K562 (cell line): Measurements from ENCODE around the gene FADS1. TPM values are rescaled to one million over a fixed set of nuclear protein-coding genes. Genes with fewer than 3 reads are reported as not detected.

Experiments
- ARNT ChIP-seq, 2 experiments: fragments of 450-650 bp; IDR thresholded peaks; 2 replicates each; pipeline ENCODE4 v1.6.1; 2016; ENCODE audit warnings: mild to moderate bottlenecking in 1 of 2
- CHD2 ChIP-seq: IDR thresholded peaks from 2 replicates; pipeline ENCODE4 v1.6.1; 2011; ENCODE audit warnings: low read depth, low read length
- COPS2 ChIP-seq: fragments of 450-650 bp; conservative IDR thresholded peaks from 2 replicates; pipeline ENCODE4 v1.6.1; 2016; ENCODE audit warnings: mild to moderate bottlenecking, moderate library complexity
- FIP1L1 ChIP-seq: fragments of 200-400 bp; formaldehyde crosslinking; IDR thresholded peaks from 2 replicates; pipeline ENCODE4 v1.6.1; 2018; ENCODE audit warnings: mild to moderate bottlenecking, low read depth, low read length; ENCODE audit not compliant: poor library complexity, severe bottlenecking
- FOXK1 ChIP-seq: sonication (generic); formaldehyde crosslinking; IDR thresholded peaks from 2 replicates; pipeline ENCODE4 v1.8.0; 2022; ENCODE audit warnings: missing genetic modification reagents, mild to moderate bottlenecking, borderline replicate concordance
- KLF13 ChIP-seq: fragments of 450-650 bp; IDR thresholded peaks from 2 replicates; pipeline ENCODE4 v1.6.1; 2016; ENCODE audit warnings: missing genetic modification characterization, low read depth, mild to moderate bottlenecking, missing compliant biosample characterization, moderate library complexity, borderline replicate concordance
- MEF2D ChIP-seq: conservative IDR thresholded peaks from 2 replicates; pipeline ENCODE4 v1.6.1; 2016; ENCODE audit warnings: low read depth, missing genetic modification characterization, missing compliant biosample characterization
- NR2C1 ChIP-seq, 2 experiments: fragments of 450-650 bp; IDR thresholded peaks; 2 replicates each; pipeline ENCODE4 v1.6.1; 2017; ENCODE audit warnings: mild to moderate bottlenecking in 2 of 2, antibody characterized with exemption in 1 of 2, inconsistent platforms in 1 of 2, missing compliant biosample characterization in 1 of 2, missing genetic modification characterization in 1 of 2
- NR3C1 ChIP-seq: sonication (generic); formaldehyde crosslinking; IDR thresholded peaks from 2 replicates; pipeline ENCODE4 v1.8.1; 2022; ENCODE audit warnings: missing genetic modification reagents
- TFAM ChIP-seq: fragments of 250-450 bp; sonication (Bioruptor Pico); conservative IDR thresholded peaks from 2 replicates; pipeline ENCODE4 v1.5.0; 2021; ENCODE audit warnings: mild to moderate bottlenecking, moderate library complexity
- TOE1 ChIP-seq, 2 experiments: fragments of 450-650 bp in 1 of 2; sonication (generic) in 1 of 2; formaldehyde crosslinking in 1 of 2; IDR thresholded peaks; 2 replicates each; pipeline versions ENCODE4 v1.7.1 to v1.8.0; 2016 to 2022; ENCODE audit warnings: borderline replicate concordance in 2 of 2, mild to moderate bottlenecking in 2 of 2, antibody characterized with exemption in 1 of 2, inconsistent platforms in 1 of 2, low read depth in 1 of 2, missing genetic modification reagents in 1 of 2, moderate library complexity in 1 of 2
- U2AF1 ChIP-seq: fragments of 200-400 bp; formaldehyde crosslinking; optimal IDR thresholded peaks from 2 replicates; pipeline ENCODE3; 2017; ENCODE audit warnings: mild to moderate bottlenecking, low read depth, low read length, moderate library complexity
- XRCC3 ChIP-seq: fragments of 450-650 bp; IDR thresholded peaks from 2 replicates; pipeline ENCODE4 v1.6.1; 2017; ENCODE audit warnings: mild to moderate bottlenecking, moderate library complexity
- ZC3H4 ChIP-seq: sonication (generic); formaldehyde crosslinking; IDR thresholded peaks from 2 replicates; pipeline ENCODE4 v1.9.0; 2021; ENCODE audit warnings: missing genetic modification reagents, borderline replicate concordance
- ZKSCAN3 ChIP-seq: fragments of 250-450 bp; sonication (Bioruptor Pico); IDR thresholded peaks from 2 replicates; pipeline ENCODE4 v1.4.0; 2020
- ZNF133 ChIP-seq: fragments of 250-450 bp; sonication (Bioruptor Pico); IDR thresholded peaks from 2 replicates; pipeline ENCODE4 v1.4.0; 2020; ENCODE audit warnings: mild to moderate bottlenecking
- ZNF384 ChIP-seq: IDR thresholded peaks from 2 replicates; pipeline ENCODE4 v1.6.1; 2012; ENCODE audit warnings: low read depth, low read length, improper control_type of control experiment
- ZNF644 ChIP-seq: fragments of 200-800 bp; sonication (Bioruptor generic); IDR thresholded peaks from 2 replicates; pipeline ENCODE4 v1.6.1; 2016; ENCODE audit warnings: low read depth, missing genetic modification characterization, missing compliant biosample characterization
- ZNF77 ChIP-seq: fragments of 250-450 bp; sonication (Bioruptor Pico); IDR thresholded peaks from 2 replicates; pipeline ENCODE4 v1.5.0; 2020
- ZZZ3 ChIP-seq: fragments of 450-650 bp; IDR thresholded peaks from 2 replicates; pipeline ENCODE4 v1.6.1; 2016; ENCODE audit warnings: antibody characterized with exemption, mild to moderate bottlenecking, moderate library complexity
- polyA plus RNA-seq, 8 experiments: library from polyadenylated mRNA; depleted of rRNA in 4 of 8; stranded (reverse) in 5 of 8; unstranded in 3 of 8; fragments of >200 nt; fragmentation: Nextera tagmentation in 2 of 8; fragmentation: Illumina TruSeq in 1 of 8; extraction: Ambion mirVana in 2 of 8; extraction: Trizol in 1 of 8; gene quantifications; 2 replicates each; pipeline versions ENCODE4 v1.2.1 to v1.2.3, GENCODE V29; 2011 to 2014; ENCODE audit warnings: inconsistent platforms in 1 of 8, missing spikeins in 1 of 8
- total RNA-seq, 7 experiments: library from RNA; depleted of rRNA in 6 of 7; stranded (reverse); fragments of >200 nt in 6 of 7; fragmentation: Illumina TruSeq in 2 of 7; extraction: Trizol in 2 of 7; gene quantifications; 2 replicates each; pipeline versions ENCODE4 v1.2.1 to v1.2.3, GENCODE V29; 2011 to 2021; ENCODE audit warnings: low replicate concordance in 1 of 7
- TF ChIP-seq, protein P1 (sequence below): fragments of 250-450 bp; sonication (Bioruptor Pico); IDR thresholded peaks from 2 replicates; pipeline ENCODE4 v1.4.0; 2020; ENCODE audit warnings: mild to moderate bottlenecking, moderate library complexity, borderline replicate concordance
- TF ChIP-seq, protein P2 (sequence below): fragments of 250-450 bp; sonication (Bioruptor Pico); IDR thresholded peaks from 2 replicates; pipeline ENCODE4 v1.5.1; 2021; ENCODE audit warnings: mild to moderate bottlenecking
- TF ChIP-seq, protein P3 (sequence below): fragments of 250-450 bp; sonication (Bioruptor Pico); IDR thresholded peaks from 2 replicates; pipeline ENCODE4 v1.9.0; 2021; ENCODE audit warnings: mild to moderate bottlenecking
- TF ChIP-seq, protein P4 (sequence below): fragments of 250-450 bp; sonication (Bioruptor Pico); IDR thresholded peaks from 2 replicates; pipeline ENCODE4 v1.5.0; 2020; ENCODE audit warnings: mild to moderate bottlenecking

FADS1 gene
- total and polyA plus RNA-seq, 9 of the 15 experiments (the other 6 are each of a cell fraction or from before 2014, with no cell fraction given) = 110 to 864 (median 364) TPM

DNA sequence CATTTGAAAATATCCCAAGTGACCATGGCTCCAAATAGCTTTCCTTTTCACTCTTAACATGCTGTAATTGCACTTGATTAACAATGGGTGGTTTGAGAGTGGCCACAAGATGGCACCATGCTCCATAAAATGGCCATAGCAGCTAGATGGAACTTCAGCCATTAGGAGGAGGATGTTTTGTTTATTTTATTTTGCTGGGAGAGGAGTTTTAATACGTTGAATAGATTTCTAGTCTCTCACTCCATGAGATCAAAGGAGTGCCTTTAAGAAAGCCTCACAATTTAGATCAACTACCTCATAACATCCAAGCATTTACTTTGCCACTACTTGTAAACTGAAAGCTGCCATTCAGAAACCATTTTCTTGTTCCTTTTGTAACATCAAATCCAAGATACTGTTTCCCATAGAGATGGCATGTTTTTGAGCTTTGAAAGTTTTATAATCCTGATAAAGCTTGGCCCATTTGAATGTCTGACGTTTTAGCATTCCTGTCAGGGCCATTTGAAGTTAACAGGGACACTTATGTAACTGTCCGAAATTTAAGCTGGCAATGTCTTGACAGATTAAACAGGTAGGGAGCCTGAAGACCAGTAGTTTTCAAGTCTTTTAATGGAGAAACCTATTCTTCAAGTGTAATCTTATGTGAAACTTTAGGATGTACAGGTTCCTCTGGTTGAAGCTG is 19.4 kb downstream of the FADS1 start (continued):
- TF ChIP-seq TOE1 (IDR thresholded peaks at IDR 0.05; ENCODE audit: borderline replicate concordance) (no peak), TOE1 (CRISPR knock-in tag; IDR thresholded peaks at IDR 0.05; ENCODE audit: borderline replicate concordance, low read depth) (no peak), COPS2 (no peak), XRCC3 (no peak), NR2C1 (IDR thresholded peaks at IDR 0.05) (no peak), NR2C1 (tag; IDR thresholded peaks at IDR 0.05) (no peak), ZNF77 (CRISPR knock-in tag) (no peak), ZZZ3 (no peak), ZNF384 (no peak), MEF2D (no peak), CHD2 (no peak), ZKSCAN3 (CRISPR knock-in tag) (no peak), KLF13 (no peak), ZNF133 (CRISPR knock-in tag) (no peak), U2AF1 (no peak), ZC3H4 (no peak), ZNF644 (tag) (no peak), TFAM (CRISPR knock-in tag) (no peak), ARNT (IDR thresholded peaks at IDR 0.05) (no peak), FIP1L1 (no peak), NR3C1 (CRISPR knock-in tag) (no peak), FOXK1 (CRISPR knock-in tag) (no peak)
- TF ChIP-seq, protein P1, sequence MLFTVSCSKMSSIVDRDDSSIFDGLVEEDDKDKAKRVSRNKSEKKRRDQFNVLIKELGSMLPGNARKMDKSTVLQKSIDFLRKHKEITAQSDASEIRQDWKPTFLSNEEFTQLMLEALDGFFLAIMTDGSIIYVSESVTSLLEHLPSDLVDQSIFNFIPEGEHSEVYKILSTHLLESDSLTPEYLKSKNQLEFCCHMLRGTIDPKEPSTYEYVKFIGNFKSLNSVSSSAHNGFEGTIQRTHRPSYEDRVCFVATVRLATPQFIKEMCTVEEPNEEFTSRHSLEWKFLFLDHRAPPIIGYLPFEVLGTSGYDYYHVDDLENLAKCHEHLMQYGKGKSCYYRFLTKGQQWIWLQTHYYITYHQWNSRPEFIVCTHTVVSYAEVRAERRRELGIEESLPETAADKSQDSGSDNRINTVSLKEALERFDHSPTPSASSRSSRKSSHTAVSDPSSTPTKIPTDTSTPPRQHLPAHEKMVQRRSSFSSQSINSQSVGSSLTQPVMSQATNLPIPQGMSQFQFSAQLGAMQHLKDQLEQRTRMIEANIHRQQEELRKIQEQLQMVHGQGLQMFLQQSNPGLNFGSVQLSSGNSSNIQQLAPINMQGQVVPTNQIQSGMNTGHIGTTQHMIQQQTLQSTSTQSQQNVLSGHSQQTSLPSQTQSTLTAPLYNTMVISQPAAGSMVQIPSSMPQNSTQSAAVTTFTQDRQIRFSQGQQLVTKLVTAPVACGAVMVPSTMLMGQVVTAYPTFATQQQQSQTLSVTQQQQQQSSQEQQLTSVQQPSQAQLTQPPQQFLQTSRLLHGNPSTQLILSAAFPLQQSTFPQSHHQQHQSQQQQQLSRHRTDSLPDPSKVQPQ (CRISPR knock-in tag) = no peak
- TF ChIP-seq, protein P2, sequence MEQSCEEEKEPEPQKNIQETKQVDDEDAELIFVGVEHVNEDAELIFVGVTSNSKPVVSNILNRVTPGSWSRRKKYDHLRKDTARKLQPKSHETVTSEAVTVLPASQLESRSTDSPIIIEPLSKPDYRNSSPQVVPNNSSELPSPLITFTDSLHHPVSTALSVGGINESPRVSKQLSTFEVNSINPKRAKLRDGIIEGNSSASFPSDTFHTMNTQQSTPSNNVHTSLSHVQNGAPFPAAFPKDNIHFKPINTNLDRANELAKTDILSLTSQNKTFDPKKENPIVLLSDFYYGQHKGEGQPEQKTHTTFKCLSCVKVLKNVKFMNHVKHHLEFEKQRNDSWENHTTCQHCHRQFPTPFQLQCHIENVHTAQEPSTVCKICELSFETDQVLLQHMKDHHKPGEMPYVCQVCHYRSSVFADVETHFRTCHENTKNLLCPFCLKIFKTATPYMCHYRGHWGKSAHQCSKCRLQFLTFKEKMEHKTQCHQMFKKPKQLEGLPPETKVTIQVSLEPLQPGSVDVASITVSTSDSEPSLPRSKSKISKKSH = peak; percentile 78; the same call in 1 of the 2 replicates
- TF ChIP-seq, protein P3, sequence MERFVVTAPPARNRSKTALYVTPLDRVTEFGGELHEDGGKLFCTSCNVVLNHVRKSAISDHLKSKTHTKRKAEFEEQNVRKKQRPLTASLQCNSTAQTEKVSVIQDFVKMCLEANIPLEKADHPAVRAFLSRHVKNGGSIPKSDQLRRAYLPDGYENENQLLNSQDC (CRISPR knock-in tag) = no peak
- TF ChIP-seq, protein P4, sequence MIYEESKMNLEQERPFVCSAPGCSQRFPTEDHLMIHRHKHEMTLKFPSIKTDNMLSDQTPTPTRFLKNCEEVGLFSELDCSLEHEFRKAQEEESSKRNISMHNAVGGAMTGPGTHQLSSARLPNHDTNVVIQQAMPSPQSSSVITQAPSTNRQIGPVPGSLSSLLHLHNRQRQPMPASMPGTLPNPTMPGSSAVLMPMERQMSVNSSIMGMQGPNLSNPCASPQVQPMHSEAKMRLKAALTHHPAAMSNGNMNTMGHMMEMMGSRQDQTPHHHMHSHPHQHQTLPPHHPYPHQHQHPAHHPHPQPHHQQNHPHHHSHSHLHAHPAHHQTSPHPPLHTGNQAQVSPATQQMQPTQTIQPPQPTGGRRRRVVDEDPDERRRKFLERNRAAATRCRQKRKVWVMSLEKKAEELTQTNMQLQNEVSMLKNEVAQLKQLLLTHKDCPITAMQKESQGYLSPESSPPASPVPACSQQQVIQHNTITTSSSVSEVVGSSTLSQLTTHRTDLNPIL (CRISPR knock-in tag) = no peak
